C4-2B (cell line): ENCODE data around the gene ACP2.

Experiments
- H3K27ac ChIP-seq: fragments of 450-650 bp; 2 replicates; pipeline ENCODE4 v1.5.1; 2017
- ZFX ChIP-seq: fragments of 450-650 bp; IDR thresholded peaks from 2 replicates; pipeline ENCODE4 v1.6.1; 2017
- TF ChIP-seq, protein P1 (sequence below): fragments of 450-650 bp; conservative IDR thresholded peaks from 2 replicates; pipeline ENCODE4 v1.5.1; 2017; ENCODE audit warnings: mild to moderate bottlenecking

The ACP2 gene

DNA sequence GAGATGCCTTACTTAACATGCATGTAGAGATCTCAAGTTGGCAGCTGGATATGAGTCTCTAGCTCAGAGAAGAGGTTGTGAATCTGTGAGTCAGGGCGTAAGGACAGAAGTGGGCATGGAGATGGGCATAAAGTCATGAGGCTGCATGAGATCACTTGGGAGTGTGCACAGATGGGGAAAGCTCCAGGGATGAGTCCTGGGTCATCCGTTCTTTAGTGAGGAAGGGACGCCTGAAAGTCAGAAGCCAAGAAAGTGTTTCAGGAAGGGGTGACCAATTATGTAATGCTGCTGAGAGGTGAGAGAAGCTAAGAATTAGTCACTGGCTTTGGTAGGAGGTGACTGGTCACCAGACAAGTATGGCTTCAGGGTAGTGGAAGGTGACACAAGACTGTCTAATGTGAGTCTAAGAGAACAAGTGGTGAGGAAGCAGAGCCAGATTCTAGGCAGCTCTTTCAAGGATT lies 6.7 kb downstream of the ACP2 start:
- TF ChIP-seq ZFX = no peak
- TF ChIP-seq, protein P1, sequence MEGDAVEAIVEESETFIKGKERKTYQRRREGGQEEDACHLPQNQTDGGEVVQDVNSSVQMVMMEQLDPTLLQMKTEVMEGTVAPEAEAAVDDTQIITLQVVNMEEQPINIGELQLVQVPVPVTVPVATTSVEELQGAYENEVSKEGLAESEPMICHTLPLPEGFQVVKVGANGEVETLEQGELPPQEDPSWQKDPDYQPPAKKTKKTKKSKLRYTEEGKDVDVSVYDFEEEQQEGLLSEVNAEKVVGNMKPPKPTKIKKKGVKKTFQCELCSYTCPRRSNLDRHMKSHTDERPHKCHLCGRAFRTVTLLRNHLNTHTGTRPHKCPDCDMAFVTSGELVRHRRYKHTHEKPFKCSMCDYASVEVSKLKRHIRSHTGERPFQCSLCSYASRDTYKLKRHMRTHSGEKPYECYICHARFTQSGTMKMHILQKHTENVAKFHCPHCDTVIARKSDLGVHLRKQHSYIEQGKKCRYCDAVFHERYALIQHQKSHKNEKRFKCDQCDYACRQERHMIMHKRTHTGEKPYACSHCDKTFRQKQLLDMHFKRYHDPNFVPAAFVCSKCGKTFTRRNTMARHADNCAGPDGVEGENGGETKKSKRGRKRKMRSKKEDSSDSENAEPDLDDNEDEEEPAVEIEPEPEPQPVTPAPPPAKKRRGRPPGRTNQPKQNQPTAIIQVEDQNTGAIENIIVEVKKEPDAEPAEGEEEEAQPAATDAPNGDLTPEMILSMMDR = no peak
- no peak overlapping the region for H3K27ac ChIP-seq

DNA sequence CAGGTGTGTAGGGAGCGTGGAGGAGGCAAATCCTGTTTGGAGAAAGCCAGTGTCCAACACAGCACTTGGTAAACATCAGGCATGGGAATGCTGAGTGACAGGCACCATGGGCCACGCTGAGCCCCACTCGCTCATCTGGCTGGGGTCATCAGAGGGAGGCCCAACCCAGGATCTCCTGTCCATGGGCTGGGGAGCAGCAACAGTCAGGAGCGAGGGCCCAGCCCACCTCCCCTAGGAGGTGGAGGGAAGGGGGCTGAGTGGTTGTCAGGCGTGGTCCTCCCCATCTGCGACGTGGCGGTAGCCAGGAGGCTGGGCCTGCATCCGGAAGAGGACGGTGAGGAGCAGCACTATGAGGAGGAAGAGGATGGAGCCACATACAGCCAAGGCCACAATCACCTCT lies 8.8 kb downstream of the ACP2 start:
- no peak for TF ChIP-seq ZFX
- TF ChIP-seq, protein P1 = no peak

DNA sequence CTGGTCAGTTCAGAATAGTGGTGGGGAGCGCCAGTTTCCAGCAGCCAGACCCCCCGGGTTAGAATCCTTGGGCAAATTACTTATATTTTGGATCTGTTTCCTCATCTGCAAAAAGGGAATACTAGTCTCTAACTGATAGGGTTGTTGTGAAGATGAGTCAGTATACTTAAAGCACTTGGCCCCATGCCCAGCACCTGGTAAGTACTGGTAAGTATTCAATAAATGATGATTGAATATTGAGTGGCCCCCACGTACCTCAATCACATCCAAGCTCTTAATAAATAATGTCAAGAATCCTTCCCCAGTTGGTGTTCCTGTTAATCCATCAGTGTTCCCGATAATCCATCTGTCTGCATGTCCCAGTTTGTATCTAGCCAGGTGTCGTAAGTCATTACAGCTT lies 12.1 kb downstream of the ACP2 start:
- H3K27ac ChIP-seq = no peak overlapping the region
- no peak for TF ChIP-seq ZFX
- TF ChIP-seq, protein P1 = no peak

More for the DNA sequence above, 8.8 kb downstream of the ACP2 start:
- no peak overlapping the region for H3K27ac ChIP-seq

DNA sequence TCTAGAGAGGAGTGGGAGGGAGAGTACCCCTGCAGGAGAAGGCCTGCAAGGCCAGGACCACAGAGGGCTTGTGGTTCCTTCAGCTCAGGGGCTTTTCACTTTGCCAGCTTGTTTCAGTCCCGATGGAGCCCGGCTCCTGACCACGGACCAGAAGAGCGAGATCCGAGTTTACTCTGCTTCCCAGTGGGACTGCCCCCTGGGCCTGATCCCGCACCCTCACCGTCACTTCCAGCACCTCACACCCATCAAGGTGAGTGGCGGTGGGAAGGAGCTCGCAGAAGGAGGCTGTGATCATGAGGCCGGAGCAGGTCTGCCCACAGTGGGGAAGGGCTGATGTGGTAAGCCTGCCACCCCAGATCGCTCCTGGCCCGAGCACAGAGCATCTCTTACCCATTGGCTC lies 13.5 kb downstream of the ACP2 start:
- no peak for TF ChIP-seq ZFX
- TF ChIP-seq, protein P1 = no peak
- peak overlapping the region; percentile 70 for H3K27ac ChIP-seq

DNA sequence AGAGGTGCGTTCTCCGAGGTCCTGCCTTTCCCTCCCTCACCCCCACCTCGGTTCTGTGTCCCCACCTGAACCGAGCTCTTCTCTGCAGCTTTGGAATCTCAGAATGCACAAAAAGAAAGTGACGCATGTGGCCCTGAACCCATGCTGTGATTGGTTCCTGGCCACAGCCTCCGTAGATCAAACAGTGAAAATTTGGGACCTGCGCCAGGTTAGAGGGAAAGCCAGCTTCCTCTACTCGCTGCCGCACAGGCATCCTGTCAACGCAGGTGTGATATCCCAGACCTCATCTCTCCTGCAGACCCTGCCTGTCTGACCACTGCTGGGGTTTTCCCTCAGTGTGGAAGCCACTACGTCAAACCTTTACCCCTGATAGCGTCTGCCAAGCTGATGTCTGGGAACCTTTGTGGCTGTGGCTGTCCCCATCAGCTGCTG lies 13.9 kb downstream of the ACP2 start:
- no peak for TF ChIP-seq ZFX
- TF ChIP-seq, protein P1 = no peak
- H3K27ac ChIP-seq = peak overlapping the region; percentile 70

DNA sequence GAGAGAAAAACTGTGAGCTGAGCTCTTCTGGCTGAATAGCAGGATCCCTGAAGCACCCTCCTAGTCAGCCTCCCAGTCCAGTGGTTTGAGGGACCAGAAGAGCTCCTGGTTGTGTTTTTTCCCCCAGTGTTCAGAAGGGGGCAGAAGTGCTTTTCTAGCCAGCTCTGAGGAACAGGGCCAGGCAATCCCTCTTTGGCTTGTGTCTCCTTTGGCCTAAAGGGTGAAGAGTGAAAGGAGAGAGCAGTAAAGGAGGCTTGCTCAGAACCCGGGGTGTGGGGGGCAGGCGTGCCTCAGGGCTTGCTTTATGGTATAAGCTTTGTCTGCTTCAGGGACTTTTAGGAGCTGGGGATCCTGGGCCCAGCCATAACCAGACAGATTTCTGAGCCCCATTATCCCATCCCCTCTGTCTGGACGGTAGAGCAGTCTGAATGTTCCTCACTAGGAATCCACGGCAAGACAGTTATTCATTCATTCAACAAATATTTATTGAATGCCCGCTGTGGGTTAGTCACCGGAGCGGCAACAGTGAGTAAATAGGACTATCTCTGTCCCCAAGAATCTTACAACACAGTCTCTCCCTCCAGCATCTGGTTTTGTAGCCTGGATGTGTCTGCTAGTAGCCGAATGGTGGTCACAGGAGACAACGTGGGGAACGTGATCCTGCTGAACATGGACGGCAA lies 14.5 kb downstream of the ACP2 start:
- peak overlapping the region; percentile 70 for H3K27ac ChIP-seq
- TF ChIP-seq, protein P1 = no peak
- no peak for TF ChIP-seq ZFX

DNA sequence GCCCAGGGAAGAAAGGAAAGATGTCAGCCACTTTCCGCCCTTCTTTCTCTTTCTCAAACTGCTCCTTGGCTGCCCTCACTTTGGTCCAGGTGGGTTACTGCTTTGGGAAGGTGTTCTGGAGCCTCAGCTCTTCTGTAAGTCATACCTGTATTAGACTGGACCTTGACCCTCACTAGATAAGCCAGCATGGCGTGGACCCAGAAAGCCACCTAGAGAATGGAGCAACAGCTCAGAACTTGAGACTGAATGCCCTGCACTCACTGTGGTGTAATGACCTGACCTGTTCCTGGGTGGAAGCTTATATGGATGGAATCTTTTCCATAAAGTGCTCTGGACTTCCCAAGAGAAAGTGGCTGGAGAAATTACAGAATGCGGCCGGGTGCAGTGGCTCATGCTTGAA lies 15.6 kb downstream of the ACP2 start:
- H3K27ac ChIP-seq = no peak overlapping the region
- TF ChIP-seq, protein P1 = no peak
- no peak for TF ChIP-seq ZFX
